Muscle layer of colon (tissue), 2 donors: Measurements from ENCODE around the gene CEP170B.

Source experiments
- H3K27ac ChIP-seq: one replicate; pipeline ENCODE4 v1.7.0; 2013; ENCODE audit warnings: low read depth, mild to moderate bottlenecking, low read length, moderate library complexity
- H3K27me3 ChIP-seq, 2 donors: one replicate each; pipeline ENCODE4 v1.7.0; 2013; ENCODE audit warnings: low read length in 2 of 2, mild to moderate bottlenecking in 2 of 2; ENCODE audit not compliant: insufficient read depth in 2 of 2, control insufficient read depth in 1 of 2
- H3K36me3 ChIP-seq: one replicate; pipeline ENCODE4 v1.7.0; 2013; ENCODE audit warnings: mild to moderate bottlenecking, low read length; ENCODE audit not compliant: insufficient read depth
- H3K4me1 ChIP-seq: one replicate; pipeline ENCODE4 v1.7.0; 2013; ENCODE audit warnings: mild to moderate bottlenecking, low read length; ENCODE audit not compliant: insufficient read depth
- H3K4me3 ChIP-seq, 2 donors: one replicate each; pipeline ENCODE4 v1.7.0; 2013; ENCODE audit warnings: low read length in 2 of 2, low read depth in 1 of 2, mild to moderate bottlenecking in 1 of 2, moderate library complexity in 1 of 2
- H3K9ac ChIP-seq: one replicate; pipeline ENCODE4 v1.7.0; 2013; ENCODE audit warnings: low read length
- H3K9me3 ChIP-seq: one replicate; pipeline ENCODE4 v1.7.0; 2013; ENCODE audit warnings: mild to moderate bottlenecking, low read length
- donor health status: abdominal sarcoma.
- donor health status: Adenocarcinoma of cecum.

CEP170B gene

DNA sequence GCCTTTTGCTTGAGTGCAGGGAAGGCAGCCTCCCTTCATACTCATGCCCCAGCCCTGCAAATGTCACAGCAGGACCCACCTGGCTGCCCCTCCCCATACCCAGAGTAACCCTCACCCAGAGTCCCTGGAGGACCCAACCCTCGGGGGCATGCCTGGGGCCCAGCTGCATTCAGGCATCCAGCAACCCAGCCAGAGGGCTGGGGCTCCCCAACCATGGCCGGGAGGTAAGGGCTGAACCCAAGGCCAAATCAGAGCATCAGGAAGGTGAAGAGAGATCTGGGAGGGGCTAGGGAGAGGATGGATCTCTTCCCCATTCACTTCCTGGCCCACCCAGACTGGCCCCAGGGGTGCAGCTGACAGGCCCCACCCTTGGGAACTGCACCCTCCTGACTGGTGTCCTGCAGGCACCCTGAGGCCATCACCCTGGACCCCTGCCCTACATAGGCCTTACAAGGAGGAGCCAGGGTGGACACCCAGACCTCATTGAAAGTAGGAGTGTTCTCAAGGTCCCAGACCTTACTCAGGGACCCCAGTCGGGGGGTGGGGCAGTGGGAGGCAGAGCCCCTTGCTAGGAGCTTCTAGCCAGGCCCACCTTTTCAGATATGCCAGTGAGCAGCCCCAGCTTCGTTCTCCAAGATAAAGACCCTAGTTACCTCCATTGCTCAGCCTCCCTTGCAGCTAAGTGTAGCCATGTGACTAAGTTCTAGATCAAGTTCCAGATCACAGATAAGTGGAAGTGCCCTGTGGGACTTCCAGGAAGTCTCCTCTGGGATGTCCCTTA lies 58.8 kb downstream of the CEP170B start:
- H3K27me3 ChIP-seq = no peaks in the 10 kb centered on the region
- no peak overlapping the region for H3K9ac ChIP-seq
- H3K4me3 ChIP-seq = no peak overlapping the region
- H3K27ac ChIP-seq = no peak overlapping the region
- H3K4me1 ChIP-seq = no peaks in the 10 kb centered on the region
- no peaks in the 10 kb centered on the region for H3K9me3 ChIP-seq
- no peaks in the 10 kb centered on the region for H3K36me3 ChIP-seq

DNA sequence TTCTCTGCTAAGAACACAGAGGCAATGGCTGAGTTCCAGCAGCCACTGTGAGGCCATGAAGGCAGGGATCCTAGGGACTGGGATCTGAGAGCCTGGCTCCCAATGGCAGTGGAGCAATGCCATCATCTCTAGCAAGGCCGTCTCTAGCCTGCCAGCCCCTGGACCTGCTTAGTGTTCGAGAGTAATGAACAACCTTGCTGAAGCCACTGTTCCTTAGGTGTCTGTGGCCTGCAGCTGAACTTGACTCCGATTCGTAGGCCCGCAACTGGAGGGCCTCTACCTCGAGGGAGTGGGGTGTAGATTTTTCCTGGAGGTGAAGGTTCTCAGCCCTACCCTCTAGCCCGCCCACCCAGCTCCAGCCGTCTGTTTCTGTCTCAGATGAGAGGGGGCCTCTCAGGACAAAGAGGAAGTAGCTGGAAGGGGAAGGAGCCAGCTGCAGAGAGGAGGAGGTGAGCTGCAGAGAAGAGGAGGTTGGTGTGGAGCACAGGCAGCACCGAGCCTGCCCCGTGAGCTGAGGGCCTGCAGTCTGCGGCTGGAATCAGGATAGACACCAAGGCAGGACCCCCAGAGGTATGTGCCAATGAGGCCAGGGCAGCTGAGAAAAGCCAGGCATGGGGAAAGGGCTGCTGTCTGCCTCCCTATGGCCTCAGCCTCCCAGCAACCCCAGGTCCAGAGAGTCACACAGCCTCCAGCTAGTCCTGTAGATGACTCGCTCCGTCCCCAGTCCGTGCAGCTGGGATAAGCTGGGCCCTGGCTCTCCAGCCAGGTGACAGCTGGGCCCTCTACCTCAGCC lies 59.5 kb downstream of the CEP170B start, which contains the start of gene PLD4:
Gene PLD4, plus strand, starts transcription at position 459 of the 793 bp plus-strand sequence. CDS start 2,262 bp downstream, outside the sequence.
- Histone ChIP-seq H3K4me1 (no peaks in the 10 kb centered on the region), H3K9ac (no peak within 1 kb of the TSS), H3K9me3 (no peaks in the 10 kb centered on the region), H3K27me3 (no peaks in the 10 kb centered on the region), H3K27ac (no peak within 1 kb of the TSS), H3K36me3 (no peaks in the 10 kb centered on the region), H3K4me3 (no peak within 1 kb of the TSS)

DNA sequence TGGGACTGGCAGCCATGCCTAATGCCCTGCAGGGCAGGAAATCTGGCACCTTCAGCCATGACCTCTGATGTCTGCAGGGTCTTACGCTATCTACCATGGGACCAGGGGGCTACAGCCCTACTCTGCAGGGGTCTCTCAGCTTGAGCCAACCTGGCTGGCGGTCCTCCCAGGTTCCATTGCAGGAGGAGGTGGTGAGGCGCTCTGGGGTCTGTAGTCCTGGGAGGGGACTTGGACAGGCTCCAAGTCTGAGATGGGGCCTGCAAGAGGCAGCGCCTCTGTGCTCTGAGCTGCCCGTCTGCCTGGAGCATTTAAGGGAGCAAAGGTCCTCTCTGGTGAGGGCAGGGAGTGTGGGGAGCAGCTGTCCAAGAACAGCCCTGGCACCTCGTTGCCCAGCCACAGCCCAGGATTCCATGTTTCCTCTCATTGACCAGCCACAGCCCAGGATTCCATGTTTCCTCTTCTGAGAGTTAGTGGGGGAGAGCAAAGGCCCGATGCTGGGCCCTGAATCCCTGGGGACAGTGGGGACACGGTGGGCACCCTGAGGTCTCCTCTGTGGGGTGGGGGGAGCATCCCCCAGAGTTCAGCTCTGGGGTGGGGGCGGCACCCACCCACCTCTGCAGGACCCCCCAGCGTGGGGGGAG lies 60.3 kb downstream of the CEP170B start:
- Histone ChIP-seq H3K4me3 (no peak overlapping the region), H3K36me3 (no peaks in the 10 kb centered on the region), H3K4me1 (no peaks in the 10 kb centered on the region), H3K9me3 (no peaks in the 10 kb centered on the region), H3K9ac (no peak overlapping the region), H3K27me3 (no peaks in the 10 kb centered on the region), H3K27ac (no peak overlapping the region)

DNA sequence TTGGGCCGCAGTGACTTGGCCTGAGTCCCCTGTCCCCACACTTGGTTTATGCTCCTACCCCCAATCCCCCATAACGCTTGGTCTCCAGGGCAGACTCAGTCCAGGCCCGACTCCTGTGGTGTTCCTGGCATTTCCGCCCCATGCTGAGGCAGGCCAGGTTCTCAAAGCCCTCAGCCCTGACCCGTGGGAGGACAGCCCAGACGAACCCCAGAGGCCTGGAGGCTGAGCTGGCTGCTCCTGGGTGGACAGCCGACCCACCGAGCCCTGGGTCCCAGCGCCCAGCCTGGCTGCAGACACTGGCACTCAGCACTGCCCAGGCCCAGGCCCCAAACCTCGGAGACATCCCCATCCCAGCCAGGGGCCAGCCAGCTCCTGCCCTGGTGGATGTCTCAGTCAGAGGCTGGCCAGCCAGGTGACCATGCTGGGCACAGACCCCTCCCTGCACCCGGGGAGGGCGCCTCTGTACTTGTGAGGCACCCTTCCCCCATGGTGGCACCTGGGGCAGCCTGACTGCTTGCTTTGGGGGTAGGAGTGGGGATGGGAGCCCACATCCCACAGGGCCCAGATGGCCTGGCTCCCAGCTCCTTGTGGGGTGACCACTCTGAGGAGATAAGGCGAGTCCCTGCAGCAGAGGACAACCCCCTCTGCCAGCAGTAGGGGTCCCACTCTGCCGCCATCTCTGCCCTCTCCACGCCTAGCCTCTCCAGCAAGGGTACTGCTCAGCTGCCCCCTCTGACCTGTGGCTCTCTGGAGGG lies 61.0 kb downstream of the CEP170B start:
- Histone ChIP-seq H3K9ac (no peak overlapping the region), H3K27ac (no peak overlapping the region), H3K27me3 (no peaks in the 10 kb centered on the region), H3K4me3 (no peak overlapping the region), H3K9me3 (no peaks in the 10 kb centered on the region), H3K4me1 (no peaks in the 10 kb centered on the region), H3K36me3 (no peaks in the 10 kb centered on the region)

DNA sequence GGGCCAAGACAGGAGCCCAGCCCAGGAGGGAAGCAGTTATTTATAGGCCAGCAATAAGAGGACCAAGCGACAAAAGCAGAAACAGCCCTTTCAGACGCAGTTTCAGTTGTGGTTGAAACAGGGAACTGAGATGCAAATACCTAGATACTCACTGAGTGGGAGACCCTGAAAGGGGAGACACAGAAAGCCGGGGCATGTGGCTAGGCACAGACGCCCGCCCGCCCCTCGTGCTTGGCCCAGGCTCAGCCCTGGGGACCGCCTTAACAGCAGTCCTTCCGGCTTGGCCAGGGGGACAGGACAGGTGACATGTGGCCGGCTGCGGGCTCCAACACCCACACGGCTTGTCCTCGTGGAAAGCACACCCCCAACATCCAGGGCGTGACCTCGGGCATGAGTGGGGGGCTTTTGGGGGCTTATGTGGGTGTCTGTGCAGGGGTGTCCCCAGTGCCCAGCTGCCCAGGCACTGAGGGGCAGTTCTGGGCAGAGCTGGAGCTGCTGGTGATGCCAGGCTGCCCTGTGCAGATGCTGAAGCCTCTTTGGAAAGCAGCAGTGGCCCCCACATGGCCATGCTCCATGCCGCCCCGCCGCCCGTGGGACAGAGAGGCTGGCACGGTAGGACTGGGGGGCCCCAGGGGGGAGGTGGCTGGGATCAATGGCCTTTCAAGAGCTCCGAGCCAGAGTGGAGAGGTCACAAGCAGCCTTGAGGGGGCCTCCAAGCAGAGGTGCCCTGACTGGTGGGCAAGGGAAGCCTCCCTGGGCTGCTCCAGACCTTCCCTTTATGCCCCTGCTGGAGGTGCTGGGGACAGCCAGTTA lies 61.8 kb downstream of the CEP170B start:
- H3K9ac ChIP-seq = no peak overlapping the region
- no peaks in the 10 kb centered on the region for H3K27me3 ChIP-seq
- no peaks in the 10 kb centered on the region for H3K4me1 ChIP-seq
- no peaks in the 10 kb centered on the region for H3K36me3 ChIP-seq
- no peak overlapping the region for H3K4me3 ChIP-seq
- H3K9me3 ChIP-seq = no peaks in the 10 kb centered on the region
- no peak overlapping the region for H3K27ac ChIP-seq

DNA sequence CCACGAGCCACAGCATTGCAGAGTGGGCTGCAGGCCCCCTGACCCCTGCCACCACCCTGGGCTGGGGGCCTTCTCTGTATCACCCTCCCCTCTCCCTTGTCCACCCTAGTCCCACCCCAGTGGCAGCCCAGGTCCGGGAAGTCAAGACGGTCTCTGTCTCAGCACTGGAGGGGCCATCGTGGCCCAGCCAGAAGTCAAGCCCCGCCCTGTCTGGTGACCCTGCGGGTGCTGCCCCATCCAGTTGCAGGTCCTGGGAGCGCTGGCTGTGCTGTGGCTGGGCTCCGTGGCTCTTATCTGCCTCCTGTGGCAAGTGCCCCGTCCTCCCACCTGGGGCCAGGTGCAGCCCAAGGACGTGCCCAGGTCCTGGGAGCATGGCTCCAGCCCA lies 62.4 kb downstream of the CEP170B start:
- Histone ChIP-seq H3K27ac (no peak overlapping the region), H3K9me3 (no peaks in the 10 kb centered on the region), H3K4me1 (no peaks in the 10 kb centered on the region), H3K27me3 (no peaks in the 10 kb centered on the region), H3K9ac (no peak overlapping the region), H3K36me3 (no peaks in the 10 kb centered on the region), H3K4me3 (no peak overlapping the region)

DNA sequence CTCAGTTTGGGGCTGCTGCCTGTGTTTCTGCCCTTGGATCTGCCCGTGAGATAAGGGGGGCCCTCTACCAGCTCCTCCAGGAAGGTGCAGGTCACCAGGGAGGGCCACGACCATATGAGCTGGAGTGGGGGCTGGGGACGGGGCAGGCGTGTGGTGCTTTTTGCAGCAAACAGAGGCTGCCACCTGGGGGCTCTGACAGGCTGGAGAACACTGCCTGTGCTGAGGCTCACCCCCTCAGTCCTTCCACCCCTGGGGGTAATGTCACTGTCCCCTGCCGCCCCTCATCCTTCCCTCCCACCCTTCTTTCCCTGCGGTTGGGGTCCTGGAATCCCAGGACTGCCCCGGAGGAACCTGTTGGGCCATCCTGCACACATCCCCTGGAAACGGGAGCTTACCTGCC lies 62.8 kb downstream of the CEP170B start:
- no peaks in the 10 kb centered on the region for H3K36me3 ChIP-seq
- H3K4me1 ChIP-seq = no peaks in the 10 kb centered on the region

DNA sequence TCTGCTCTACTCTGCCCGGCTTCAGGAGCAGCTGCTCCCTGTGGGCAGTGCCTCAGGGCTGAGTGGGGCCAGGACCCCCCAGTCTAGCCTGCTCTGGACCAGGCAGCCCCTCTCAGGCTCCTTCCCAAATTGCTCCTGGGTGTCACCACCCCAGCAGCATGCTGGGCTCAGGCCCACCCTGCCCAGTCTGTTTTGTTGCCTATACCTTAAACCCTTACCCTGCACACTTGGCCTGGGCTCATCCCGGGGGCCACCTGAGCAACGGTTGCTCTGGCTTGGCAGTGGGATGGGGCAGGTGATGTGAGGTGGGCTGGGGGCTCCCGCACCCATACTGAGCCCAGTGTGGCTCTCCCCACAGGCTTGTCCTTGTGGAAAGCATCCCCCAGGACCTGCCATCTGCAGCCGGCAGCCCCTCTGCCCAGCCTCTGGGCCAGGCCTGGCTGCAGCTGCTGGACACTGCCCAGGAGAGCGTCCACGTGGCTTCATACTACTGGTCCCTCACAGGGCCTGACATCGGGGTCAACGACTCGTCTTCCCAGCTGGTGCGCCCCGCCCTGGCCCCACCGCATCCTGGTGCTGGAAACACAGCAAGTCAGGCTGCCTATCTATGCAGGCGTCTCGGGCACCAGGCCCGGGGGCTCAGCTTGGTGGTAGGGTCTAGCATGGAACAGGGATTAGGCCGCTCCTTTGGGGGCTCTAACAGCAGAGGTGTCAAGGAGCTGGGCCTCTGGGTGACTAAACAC lies 63.5 kb downstream of the CEP170B start:
- no peaks in the 10 kb centered on the region for H3K9me3 ChIP-seq
- no peak overlapping the region for H3K4me3 ChIP-seq
- no peak overlapping the region for H3K27ac ChIP-seq
- H3K9ac ChIP-seq = no peak overlapping the region
- H3K4me1 ChIP-seq = no peaks in the 10 kb centered on the region
- no peaks in the 10 kb centered on the region for H3K27me3 ChIP-seq
- no peaks in the 10 kb centered on the region for H3K36me3 ChIP-seq

More for the DNA sequence above, 62.8 kb downstream of the CEP170B start:
- H3K9me3 ChIP-seq = no peaks in the 10 kb centered on the region
- H3K27me3 ChIP-seq = no peaks in the 10 kb centered on the region
- no peak overlapping the region for H3K4me3 ChIP-seq
- no peak overlapping the region for H3K27ac ChIP-seq
- no peak overlapping the region for H3K9ac ChIP-seq

DNA sequence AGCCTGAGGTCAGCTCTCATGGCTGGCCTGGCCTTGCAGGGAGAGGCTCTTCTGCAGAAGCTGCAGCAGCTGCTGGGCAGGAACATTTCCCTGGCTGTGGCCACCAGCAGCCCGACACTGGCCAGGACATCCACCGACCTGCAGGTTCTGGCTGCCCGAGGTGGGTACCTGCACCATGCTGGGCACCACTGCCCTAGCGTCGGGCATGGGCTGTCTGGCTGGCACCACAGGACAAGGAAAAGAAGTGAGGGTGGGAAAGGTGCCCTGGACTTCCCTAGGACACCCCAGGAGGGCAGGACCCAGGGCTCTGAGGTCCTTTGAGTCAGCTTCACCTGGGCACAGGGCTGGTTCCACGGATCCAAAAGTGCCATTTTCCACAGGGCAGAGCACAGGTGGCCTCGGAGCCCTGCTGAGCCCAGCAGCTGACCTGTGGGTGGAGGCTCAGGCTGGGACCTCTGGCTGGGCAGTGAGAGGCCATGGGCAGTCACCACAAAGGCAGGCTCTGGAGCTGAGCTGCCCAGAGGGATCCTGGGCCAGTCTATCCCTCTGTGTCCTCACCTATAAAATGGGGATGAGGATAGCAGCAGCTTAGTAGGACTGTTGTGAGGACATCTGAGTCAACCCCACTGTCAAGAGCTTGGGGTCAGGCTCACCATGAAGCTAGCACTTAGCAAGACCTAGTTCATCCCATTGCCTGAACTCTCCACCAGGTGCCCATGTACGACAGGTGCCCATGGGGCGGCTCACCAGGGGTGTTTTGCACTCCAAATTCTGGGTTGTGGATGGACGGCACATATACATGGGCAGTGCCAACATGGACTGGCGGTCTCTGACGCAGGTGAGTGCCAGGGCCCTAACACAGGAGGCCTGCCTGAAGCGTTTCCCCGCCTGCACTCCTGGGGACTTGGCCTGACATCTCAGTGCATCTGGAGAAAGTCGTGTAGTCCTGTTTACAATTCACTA lies 64.5 kb downstream of the CEP170B start:
- no peak overlapping the region for H3K9ac ChIP-seq
- no peaks in the 10 kb centered on the region for H3K9me3 ChIP-seq
- no peak overlapping the region for H3K27ac ChIP-seq
- no peaks in the 10 kb centered on the region for H3K27me3 ChIP-seq
- no peaks in the 10 kb centered on the region for H3K36me3 ChIP-seq
- H3K4me3 ChIP-seq = no peak overlapping the region
- peaks cover 5% of the 10 kb centered on the region for H3K4me1 ChIP-seq
